PC-3 (cell line): ENCODE measurements around the gene PAX1.

Experiments
- EZH2phosphoT487 ChIP-seq: fragments of 300-600 bp; sonication (generic); IDR thresholded peaks from 2 replicates; pipeline ENCODE4 v1.6.1; 2018; ENCODE audit warnings: mild to moderate bottlenecking, antibody characterized with exemption, low read length, borderline replicate concordance
- TF ChIP-seq, protein P1 (sequence below): fragments of 300-600 bp; sonication (generic); conservative IDR thresholded peaks from 2 replicates; pipeline ENCODE4 v1.5.1; 2017; ENCODE audit warnings: antibody characterized with exemption, low read depth, mild to moderate bottlenecking, low read length

DNA sequence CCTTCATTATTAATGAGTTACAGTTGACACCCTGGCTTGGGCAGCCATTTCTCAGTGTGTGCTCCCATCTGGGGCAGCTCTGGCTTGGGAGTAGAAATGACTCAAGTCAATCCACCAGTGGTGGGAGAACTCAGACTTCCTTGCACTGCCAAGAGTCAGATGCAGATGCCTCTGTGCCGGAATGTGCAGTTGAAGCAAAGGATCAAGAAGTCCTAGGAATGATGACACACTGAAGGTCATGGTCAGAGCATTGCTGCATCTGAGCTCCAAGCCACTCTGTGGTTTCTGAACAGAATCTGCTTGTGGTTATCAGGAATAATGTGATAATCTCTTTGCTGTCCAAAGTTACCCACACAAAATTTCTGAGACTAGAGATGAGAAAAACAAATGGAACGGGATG, 19.5 kb upstream of the PAX1 start:
- TF ChIP-seq, protein P1, sequence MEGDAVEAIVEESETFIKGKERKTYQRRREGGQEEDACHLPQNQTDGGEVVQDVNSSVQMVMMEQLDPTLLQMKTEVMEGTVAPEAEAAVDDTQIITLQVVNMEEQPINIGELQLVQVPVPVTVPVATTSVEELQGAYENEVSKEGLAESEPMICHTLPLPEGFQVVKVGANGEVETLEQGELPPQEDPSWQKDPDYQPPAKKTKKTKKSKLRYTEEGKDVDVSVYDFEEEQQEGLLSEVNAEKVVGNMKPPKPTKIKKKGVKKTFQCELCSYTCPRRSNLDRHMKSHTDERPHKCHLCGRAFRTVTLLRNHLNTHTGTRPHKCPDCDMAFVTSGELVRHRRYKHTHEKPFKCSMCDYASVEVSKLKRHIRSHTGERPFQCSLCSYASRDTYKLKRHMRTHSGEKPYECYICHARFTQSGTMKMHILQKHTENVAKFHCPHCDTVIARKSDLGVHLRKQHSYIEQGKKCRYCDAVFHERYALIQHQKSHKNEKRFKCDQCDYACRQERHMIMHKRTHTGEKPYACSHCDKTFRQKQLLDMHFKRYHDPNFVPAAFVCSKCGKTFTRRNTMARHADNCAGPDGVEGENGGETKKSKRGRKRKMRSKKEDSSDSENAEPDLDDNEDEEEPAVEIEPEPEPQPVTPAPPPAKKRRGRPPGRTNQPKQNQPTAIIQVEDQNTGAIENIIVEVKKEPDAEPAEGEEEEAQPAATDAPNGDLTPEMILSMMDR, result no peak
- no peak for TF ChIP-seq EZH2phosphoT487
